Adrenal gland (tissue), 12 donors: ENCODE measurements around the gene DLG5. TPM values are rescaled to one million over a fixed set of nuclear protein-coding genes. Genes with fewer than 3 reads are reported as not detected.

Experiments used
- DNase-seq, 7 donors: peaks; one replicate each; pipeline ENCODE4 v3.0.0-alpha.2; 2019 to 2020
- H3K27ac ChIP-seq, 5 donors: fragments of 200-600 bp; sonication (generic) in 4 of 5; 1 replicate in 3 of 5; 2 replicates in 2 of 5; pipeline versions ENCODE4 v1.5.1 to v1.8.0; 2016 to 2020; ENCODE audit warnings: mild to moderate bottlenecking in 1 of 5
- H3K27me3 ChIP-seq: fragments of 200-600 bp; 2 replicates; pipeline ENCODE4 v1.8.0; 2021
- H3K36me3 ChIP-seq, 2 donors: fragments of 200-600 bp; replicated peaks in 1 of 2; 1 replicate in 1 of 2; 2 replicates in 1 of 2; pipeline versions ENCODE4 v1.5.1 to v1.8.0; 2018 to 2022
- H3K4me1 ChIP-seq, 2 donors: fragments of 200-600 bp; replicated peaks in 1 of 2; 1 replicate in 1 of 2; 2 replicates in 1 of 2; pipeline versions ENCODE4 v1.5.1 to v1.8.0; 2018 to 2021
- H3K4me3 ChIP-seq, 4 donors: fragments of 200-600 bp; sonication (generic) in 3 of 4; one replicate each; pipeline ENCODE4 v1.5.1; 2016 to 2018
- H3K9me3 ChIP-seq, 3 donors: fragments of 200-600 bp; sonication (generic) in 1 of 3; replicated peaks in 1 of 3; 1 replicate in 2 of 3; 2 replicates in 1 of 3; pipeline versions ENCODE4 v1.5.1 to v1.8.0; 2016 to 2021
- CTCF ChIP-seq, 6 experiments: fragments of 450-650 bp in 4 of 6; fragments of 200-600 bp in 2 of 6; sonication (generic) in 1 of 6; IDR thresholded peaks; 1 replicate in 5 of 6; 2 replicates in 1 of 6; pipeline versions ENCODE4 v1.5.1 to v1.8.0; 2016 to 2021; ENCODE audit warnings: antibody characterized with exemption in 6 of 6, mild to moderate bottlenecking in 2 of 6, moderate library complexity in 1 of 6
- POLR2A ChIP-seq, 2 donors: fragments of 450-650 bp; IDR thresholded peaks; one replicate each; pipeline ENCODE4 v1.6.1; 2017; ENCODE audit warnings: antibody characterized with exemption in 2 of 2, mild to moderate bottlenecking in 2 of 2, moderate library complexity in 1 of 2
- WGBS, 4 donors: extraction: QIAGEN DNeasy Blood & Tissue Kit in 2 of 4; methylation state at CpG; one replicate each; pipeline versions ENCODE4 v1.1.5 to v1.1.7; 2013 to 2017; 5-methylcytosine and 5-hydroxymethylcytosine counted together
- intact Hi-C, 2 donors: fragments of 100-400 bp; cut with DNase I; formaldehyde crosslinking; loops; one replicate each; pipeline versions ENCODE4 v1.14.1 to v1.15.0; 2022 to 2023
- polyA plus RNA-seq, 3 donors: library from polyadenylated mRNA; stranded (reverse); fragments of 200-250 nt in 2 of 3; fragments of 350-450 nt in 1 of 3; fragmentation: Illumina TruSeq in 1 of 3; extraction: RNeasy Lipid Tissue Mini Kit (QIAGEN cat#74804) in 1 of 3; gene quantifications; one replicate each; pipeline ENCODE4 v1.2.3, GENCODE V29; 2013 to 2014
- total RNA-seq, 9 donors: library from RNA; depleted of rRNA in 4 of 9; stranded (reverse); fragments of >200 nt in 4 of 9; fragments of 120-200 nt in 1 of 9; fragmentation: NEBNext Ultra II Directional in 1 of 9; extraction: Animal tissue kit (Norgen Biotek cat#: 25700) in 1 of 9; gene quantifications; one replicate each; pipeline versions ENCODE4 v1.1.0 to v1.2.4, GENCODE V29; 2013 to 2023
- donor health status: healthy with polysubstance abuse.
- donor health status: Bipolar disorder and iron deficiency.
- donor health status: DM: yes; HTN: yes; CAD: no.
- donor health status: DM: no; HTN: no; CAD: no.
- donor health status: DM: no; HTN: no; CAD: no.
- donor health status: DM: yes; HTN: yes; CAD: no.

Gene DLG5
- total and polyA plus RNA-seq, 12 donors, result 32.6 to 175 (median 101) TPM

DNA sequence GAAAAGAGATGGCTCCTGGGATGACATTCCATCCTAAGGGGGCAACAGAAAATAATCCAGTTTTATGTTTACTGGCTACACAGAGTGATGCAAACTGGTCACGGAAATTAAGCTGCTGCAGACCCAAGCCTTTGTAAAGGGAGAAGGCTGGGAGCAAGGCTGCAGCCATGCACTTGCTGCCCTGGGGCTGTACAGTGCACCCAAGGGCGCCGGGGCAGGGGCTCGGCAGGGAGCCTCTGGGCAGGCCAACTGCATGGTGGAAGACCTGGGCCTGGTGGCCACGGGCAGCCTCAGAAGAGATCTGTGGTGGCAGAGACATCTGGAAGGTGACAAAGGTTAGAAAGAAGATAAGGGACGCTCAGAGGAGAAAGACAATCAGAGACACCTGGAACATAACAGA is 113.8 kb downstream of the DLG5 start:
- Histone ChIP-seq H3K4me1 (no peaks in the 10 kb centered on the region), H3K27ac (no peak overlapping the region), H3K9me3 (no peaks in the 10 kb centered on the region), H3K27me3 (no peaks in the 10 kb centered on the region), H3K36me3 (peaks cover 0 to 95% of the 10 kb centered on the region in 2 donors), H3K4me3 (no peak overlapping the region)
- no peak for DNase-seq
- intact Hi-C loops, result no loop called here
- no peak for TF ChIP-seq POLR2A (IDR thresholded peaks at IDR 0.05)
- no peak for TF ChIP-seq CTCF (IDR thresholded peaks at IDR 0.05)
- WGBS, 4 donors, result 82 to 88% (median 84%) methylated on average over 6 of the region's 6 CpGs

- Histone ChIP-seq H3K9me3 (no peaks in the 10 kb centered on the region), H3K27me3 (no peaks in the 10 kb centered on the region), H3K4me1 (no peaks in the 10 kb centered on the region), H3K36me3 (peaks cover 0 to 95% of the 10 kb centered on the region in 2 donors), H3K27ac (peak overlapping the region in 1 of 5 donors; percentile 22), H3K4me3 (no peak overlapping the region)
- TF ChIP-seq CTCF (IDR thresholded peaks at IDR 0.05) (no peak), POLR2A (IDR thresholded peaks at IDR 0.05) (no peak)
- WGBS, 4 donors, result 86 to 91% (median 89%) methylated on average over 10 to 23 of the region's 23 CpGs
- DNase-seq, result no peak
- intact Hi-C loops, result no loop called here
Observed at GRCh38 chr10:77811831-77812430, 114.6 kb downstream of the DLG5 start.

- Histone ChIP-seq H3K27me3 (no peaks in the 10 kb centered on the region), H3K4me3 (no peak overlapping the region), H3K4me1 (no peaks in the 10 kb centered on the region), H3K36me3 (peaks cover 0 to 95% of the 10 kb centered on the region in 2 donors), H3K27ac (peak overlapping the region in 1 of 5 donors; percentile 10), H3K9me3 (no peaks in the 10 kb centered on the region)
- intact Hi-C loops, result no loop called here
- DNase-seq, result no peak
- no peak for TF ChIP-seq CTCF (IDR thresholded peaks at IDR 0.05)
- no peak for TF ChIP-seq POLR2A (IDR thresholded peaks at IDR 0.05)
- 82 to 92% (median 88%) methylated on average over 23 of the region's 23 CpGs for WGBS, 4 donors
Observed at GRCh38 chr10:77810446-77811335, 115.9 kb downstream of the DLG5 start.

- TF ChIP-seq POLR2A (IDR thresholded peaks at IDR 0.05) (no peak), CTCF (IDR thresholded peaks at IDR 0.05) (no peak)
- Histone ChIP-seq H3K27me3 (no peaks in the 10 kb centered on the region), H3K9me3 (no peaks in the 10 kb centered on the region), H3K27ac (no peak overlapping the region), H3K4me1 (no peaks in the 10 kb centered on the region), H3K4me3 (no peak overlapping the region), H3K36me3 (peaks cover 0 to 96% of the 10 kb centered on the region in 2 donors)
- no peak for DNase-seq
- intact Hi-C loops, result loop anchor here in 1 of 2 donors (10.0 kb wide), 1 partner anchor 195 kb away; no protein-coding TSS in a partner anchor
- 79 to 91% (median 84%) methylated on average over 7 to 8 of the region's 8 CpGs for WGBS, 4 donors
Observed at GRCh38 chr10:77809336-77809735, 117.2 kb downstream of the DLG5 start.
